T-helper 1 cell (primary cell): ENCODE data around the gene SUB1.
A peak's percentile ranks its signal among the peaks of the same experiment; 100 is the strongest.
"Not testable (repeated sequence)": the region's sequence is repeated elsewhere in the genome, so short reads cannot be mapped to it uniquely, and the experiment has no call there.

Experiments
- DNase-seq, 5 donors: peaks; one replicate each; pipeline ENCODE4 v3.0.0-alpha.2; 2012 to 2020
- total RNA-seq, 4 donors: gene quantifications; one replicate each; lab custom pipeline; 2026; lab: John Stamatoyannopoulos, UW

The SUB1 gene
- 203 to 270 (median 242) reads per million in 4 donors for total RNA-seq

DNA sequence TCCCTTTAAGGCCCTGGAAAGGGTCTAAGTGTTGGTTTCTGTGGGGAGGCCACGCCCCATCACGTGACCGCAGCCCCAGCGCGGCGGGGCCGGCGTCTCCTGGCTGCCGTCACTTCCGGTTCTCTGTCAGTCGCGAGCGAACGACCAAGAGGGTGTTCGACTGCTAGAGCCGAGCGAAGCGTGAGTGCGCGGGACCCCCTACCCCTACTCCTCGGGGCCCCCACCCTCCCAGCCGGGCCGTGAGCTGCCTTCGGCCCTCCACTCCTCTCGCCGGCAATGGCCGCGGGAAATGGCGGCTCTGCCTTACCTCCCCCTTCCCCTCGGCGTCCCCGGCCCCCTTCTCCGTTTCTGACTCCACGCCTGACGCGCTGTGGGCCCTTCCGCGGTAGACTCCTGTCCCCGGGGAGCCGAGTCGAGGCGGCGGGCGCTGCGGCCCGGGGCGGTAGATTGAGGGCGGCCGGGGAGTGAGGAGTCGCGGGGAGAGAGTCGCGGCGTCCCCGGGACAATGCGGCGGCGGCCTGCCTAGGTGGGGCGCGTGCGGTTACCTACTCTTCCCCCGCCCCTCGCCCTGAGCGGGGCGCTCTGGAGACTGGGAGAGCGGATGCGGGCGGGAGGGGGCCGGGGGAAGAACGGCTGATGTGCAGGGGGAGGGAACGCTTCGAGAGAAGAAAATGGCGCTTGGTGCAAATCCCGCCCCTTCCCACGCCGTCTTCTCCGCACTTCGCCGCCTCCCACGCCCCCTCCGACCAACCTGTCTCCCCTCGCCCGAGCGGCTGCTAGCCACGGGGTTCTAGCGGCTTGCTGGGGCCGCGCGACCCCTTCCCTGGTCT lies at the start of gene SUB1:
TSS of gene SUB1 (plus strand) at position 112 of the 830 bp plus-strand sequence. CDS start 2,956 bp downstream, outside the sequence.
- DNase-seq, result peak; percentile 90 to 96 (median 92)

DNA sequence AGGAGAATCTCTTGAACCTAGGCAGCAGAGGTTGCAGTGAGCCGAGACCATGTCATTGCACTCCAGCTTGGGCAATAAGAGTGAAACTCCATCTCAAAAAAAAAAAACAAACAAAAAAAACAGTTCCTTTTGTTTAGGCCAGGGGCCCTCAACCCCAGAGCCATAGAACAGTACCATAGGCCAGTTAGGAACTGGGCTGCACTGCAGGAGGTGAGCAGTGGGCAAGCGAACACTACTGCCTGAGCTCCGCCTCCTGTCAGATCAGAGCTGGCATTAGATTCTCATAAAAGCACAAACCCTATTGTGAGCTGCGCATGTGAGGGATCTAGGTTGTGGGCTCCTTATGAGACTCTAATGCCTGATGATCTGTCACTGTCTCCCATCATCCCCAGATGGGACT lies 49.1 kb upstream of the SUB1 start:
- no peak for DNase-seq

DNA sequence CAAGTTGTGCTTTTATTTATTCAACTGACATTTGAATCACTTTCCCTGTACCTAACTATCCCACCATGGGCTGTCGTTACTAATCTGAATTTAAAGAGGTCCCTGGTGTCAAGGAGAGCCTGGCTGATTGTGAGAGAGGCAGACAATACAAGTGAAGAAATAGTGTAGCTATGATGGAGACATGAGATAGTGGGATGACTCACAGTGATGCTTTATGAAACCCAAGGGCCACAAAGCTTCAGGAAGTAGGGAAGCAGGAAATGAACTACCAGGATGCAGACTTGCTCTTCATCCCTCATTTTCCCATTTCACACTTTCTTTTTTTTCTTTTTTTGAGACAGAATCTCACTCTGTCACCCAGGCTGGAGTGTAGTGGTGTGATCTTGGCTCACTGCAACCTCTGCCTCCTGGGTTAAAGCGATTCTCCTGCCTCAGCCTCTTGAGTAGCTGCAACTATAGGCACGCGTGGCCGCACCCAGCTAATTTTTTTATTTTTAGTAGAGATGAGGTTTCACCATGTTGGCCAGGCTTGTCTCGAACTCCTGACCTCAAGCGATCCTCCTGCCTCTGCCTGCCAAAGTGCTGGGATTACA lies 47.8 kb upstream of the SUB1 start:
- peak in 1 of 5 donors; percentile 73 for DNase-seq

DNA sequence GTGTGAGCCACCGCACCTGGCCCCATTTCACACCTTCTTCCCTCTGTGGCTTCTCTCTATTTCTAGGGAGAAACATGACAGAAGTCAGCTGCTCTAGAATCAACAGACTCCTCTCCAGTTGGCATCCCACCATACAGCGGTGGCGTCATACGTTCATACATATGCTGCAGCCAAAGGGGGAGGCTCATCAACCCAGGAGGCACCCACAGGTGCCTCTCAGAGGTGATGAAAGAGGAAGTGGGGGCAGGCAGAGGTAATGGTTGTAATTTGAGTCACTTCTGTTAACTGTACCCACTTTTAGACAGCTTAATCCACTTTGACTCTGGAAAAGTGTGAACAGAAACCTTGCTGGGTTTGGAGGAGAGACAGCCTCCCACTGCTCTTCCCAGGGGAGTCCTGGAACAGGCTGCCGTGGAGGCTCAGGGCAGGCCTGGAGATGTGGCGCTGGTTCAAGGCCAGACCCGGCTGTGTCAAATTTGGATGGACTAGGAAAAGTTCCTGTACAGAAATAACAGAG lies 47.3 kb upstream of the SUB1 start:
- DNase-seq, result peak in 2 of 5 donors; percentile 17 to 86

DNA sequence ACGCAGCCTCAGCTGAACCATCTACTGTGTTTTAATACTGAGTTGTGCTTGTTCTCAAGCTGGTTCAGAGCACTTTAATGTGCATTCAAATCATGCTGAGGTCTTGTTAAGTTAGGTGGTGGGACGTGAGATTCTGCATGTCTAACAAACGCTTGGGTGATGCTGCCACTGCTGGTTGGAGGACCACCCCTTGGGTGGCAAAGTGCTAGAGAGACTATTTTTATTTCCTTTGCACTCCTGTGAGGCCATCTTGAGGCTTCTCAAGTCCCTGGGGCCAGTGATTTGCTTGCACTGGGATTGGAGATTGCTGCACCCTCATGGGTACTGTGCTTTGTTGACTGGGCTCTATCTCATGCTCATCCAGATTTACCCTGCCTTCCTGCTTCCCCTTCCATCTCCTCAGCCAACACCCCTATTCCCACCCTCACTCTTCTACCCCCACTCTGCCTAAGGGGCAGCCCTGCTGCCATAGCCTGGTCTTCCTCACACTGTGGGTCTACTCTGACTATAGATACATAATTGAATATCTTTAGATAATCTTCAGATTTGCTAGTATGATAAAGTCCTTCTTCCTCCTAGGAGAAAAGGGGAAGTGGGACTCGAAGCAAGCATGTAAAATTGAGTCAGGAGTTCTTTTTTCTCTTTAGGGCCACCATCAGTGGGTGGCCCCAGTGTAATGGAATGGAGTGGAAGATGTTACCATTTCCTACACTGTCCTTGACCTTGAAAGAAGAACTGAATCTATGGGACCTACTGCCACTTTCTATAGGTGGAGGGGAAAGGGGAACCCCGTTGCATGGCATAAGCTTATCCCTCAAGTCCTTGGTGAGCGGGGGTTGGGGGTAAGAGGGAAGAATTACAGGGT lies 45.1 kb upstream of the SUB1 start:
- DNase-seq, result no peak

DNA sequence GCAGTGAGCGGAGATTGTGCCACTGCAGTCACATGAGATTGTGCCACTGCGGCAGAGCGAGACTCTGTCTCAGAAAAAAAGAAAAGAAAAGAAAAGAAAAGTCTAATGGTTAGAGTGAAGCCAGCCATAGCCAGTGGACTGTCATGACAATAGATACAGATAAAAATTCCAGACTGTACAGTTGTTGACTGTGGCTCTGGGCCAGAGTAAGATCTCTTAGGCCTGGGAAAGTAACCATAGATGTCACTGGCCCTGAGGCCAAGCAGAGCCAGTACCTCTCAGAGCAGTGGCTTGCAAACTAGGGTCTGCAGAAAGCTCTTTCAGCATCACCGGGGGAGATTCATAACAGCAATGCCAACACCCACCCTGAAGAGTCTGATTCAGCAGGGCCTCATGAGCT lies 44.1 kb upstream of the SUB1 start:
- DNase-seq, result no peak

DNA sequence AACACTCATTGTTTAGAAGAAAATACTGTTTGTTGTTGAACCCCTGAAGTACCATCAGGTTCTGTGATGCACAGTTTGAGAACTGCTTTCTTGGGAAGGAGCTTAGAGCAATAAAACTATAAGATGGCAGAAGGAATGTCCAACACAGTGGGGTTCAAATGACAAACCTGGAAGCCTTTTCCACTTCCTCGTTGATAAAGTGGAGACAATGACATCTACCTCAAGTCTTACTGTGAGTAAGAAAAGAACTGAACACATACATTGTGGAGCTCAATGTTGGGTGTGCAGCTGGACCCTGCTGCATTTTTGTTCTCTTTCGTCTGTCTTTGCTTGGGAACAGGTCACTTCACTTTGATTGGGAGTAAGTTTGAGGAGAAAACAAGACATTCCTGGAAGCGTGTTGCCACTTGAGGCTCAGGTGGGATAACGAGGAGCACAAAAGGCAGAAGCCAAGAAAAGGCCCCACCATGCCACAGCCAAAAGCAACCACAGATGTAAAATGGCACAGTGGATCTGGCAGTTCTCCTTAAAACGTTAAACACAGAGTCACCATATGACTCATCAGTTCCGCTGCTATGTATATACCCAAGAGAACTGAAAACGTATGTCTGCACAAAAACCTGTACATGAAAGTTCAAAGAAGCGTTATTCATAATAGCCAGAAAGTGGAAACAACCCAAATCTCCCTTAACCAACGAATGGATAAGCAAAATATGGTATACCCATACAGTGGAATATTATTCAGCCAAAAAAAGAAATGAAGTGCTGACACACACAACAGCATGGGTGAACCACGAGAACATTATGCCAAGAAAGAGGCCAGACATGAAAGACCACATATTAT lies 42.9 kb upstream of the SUB1 start:
- DNase-seq, result peak in 1 of 5 donors; percentile 93

DNA sequence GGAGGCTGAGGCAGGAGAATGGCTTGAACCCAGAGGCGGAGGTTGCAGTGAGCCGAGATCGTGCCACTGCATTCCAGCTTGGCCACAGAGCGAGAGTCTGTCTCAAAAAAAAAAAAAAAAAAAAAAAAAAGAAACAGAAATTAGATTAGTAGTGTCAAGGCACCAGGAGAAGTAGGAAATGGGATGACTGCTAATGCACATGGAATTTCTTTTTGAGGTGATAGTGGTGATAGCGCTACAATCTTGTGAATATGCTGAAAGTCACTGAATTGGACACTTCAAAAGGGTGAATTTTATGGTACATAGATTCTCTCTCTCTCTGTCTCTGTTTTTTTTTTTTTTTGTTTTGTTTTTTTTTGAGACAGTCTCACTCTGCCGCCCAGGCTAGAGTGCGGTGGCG lies 42.1 kb upstream of the SUB1 start:
- no peak for DNase-seq

DNA sequence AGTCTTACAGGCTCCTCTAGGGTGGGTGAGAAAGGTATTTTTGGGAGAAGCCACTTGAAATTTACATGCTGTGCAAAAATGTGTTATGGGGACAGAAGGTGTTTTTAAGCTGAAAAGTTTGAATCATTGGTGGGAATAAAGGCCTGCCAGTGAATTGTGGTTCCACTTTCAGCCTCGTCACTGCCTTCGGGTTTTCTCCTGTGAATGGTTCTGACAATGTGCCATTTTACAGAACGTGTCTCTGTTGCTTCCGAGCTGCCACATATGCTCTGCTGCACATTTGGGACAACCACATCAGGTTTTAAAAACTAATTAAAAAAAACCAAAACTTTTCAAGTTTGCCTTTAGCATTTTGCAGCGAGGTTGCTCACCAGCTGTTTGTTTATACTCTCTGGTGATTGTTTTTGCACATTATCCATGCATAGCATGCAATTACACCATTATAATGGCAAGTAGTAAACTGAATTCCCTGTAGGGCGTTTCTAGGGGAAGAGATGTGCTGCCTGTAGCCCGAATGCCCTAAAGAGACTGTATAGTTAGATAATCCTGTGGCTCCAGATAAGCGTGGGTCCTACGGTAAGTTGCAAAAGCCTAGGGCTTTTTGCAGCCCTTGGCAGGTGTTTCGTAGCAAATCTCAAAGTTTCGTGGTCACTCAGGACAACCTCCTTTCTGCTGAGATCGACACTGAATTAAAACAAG lies 40.1 kb upstream of the SUB1 start:
- DNase-seq, result no peak

DNA sequence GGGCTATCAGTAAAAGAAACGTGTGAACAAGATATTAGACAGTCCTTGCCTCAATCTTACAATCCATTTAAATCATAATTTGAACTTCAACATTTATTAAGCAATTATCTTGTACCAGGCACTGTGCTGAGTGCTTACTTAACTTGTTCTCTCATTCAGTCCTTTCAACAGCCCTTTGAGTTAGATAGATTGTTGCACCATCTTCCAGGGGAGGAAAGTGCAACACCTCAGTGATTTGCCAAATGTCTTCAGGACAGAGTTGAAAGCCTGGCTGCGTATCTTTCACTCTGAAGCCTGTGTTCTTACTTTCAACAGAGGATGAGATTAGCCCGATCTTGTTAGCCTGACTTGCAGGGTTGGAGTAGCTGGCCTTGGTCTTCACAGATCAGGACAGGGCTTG lies 34.2 kb upstream of the SUB1 start:
- DNase-seq, result no peak

DNA sequence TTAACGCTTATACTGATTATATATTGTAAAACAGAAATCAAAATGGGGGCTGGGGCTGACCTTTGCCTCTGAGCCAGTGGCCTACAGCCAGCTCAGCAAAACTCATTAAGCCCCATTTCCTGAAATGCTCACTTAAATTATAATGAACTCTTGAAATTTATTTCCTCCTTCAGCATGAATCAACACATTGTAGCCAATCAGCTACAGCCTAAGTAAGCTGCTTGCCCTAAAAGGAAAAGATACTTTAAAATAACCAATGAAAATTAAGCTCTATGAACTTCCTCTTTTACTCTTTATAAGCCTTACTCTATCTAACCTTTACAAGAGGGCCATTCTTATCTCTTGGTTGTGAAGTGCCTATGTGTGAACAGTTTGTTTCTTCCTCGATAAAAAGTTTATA lies 33.5 kb upstream of the SUB1 start:
- DNase-seq, result no peak

DNA sequence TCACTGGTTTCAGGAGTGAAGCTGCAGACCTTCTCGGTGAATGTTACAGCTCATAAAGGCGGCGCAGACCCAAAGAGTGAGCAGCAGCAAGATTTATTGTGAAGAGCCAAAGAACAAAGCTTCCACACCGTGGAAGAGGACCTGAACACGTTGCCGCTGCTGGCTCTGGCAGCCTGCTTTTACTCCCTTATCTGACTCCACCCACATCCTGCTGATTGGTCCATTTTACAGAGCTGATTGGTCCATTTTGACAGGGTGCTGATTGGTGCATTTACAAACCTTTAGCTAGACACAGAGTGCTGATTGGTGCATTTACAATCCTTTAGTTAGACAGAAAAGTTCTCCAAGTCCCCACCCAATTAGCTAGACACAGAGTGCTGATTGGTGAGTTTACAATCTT lies 32.9 kb upstream of the SUB1 start:
- not testable (repeated sequence) for DNase-seq

DNA sequence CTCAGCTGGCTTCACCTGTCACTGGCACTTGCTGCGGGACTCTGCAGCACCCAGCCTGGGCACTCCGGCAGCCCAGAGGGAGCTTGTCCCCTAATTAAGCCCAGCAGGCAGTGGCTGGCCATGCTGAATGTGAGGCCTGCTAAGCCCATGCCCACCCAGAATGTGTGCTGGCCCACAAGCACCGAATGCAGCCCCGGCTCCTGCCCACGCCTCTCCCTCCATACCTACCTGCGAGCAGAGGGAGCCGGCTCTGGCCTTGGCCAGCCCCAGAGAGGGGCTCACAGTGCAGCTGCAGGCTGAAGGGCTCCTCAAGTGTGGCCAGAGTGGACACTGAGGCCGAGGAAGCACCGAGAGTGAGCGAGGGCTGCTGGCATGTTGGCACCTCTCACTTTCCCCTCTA lies 32.4 kb upstream of the SUB1 start:
- peak in 1 of 5 donors; percentile 11 for DNase-seq

DNA sequence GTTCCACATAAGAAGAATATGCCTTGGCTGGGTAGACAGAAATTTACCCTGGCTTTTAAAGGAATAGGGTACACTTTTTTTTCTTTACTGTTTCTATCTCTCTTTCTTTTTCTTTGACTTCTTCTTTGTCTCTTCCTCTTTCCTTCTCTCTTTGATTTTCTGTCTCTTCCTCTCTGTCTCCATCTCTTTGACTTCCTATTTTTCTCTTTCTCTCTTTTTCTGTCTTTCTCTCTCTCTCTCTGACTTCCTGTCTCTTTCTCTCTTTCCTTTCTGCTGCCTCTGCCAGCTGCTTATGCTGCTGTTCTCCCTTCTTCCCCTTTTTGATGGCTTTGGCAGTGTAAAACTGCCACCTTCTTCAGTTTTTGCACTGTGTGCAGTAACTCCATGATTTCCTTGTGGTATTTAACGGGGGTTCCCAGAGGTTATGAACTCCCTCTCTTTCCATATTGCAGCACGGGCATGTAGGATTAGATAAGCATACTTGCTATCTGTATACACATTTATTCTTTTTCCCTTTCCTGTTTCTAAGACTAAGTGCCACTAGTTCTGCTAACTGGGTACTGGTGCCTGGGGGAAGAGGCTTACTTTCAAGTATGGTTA lies 31.1 kb upstream of the SUB1 start:
- DNase-seq, result not testable (repeated sequence)

DNA sequence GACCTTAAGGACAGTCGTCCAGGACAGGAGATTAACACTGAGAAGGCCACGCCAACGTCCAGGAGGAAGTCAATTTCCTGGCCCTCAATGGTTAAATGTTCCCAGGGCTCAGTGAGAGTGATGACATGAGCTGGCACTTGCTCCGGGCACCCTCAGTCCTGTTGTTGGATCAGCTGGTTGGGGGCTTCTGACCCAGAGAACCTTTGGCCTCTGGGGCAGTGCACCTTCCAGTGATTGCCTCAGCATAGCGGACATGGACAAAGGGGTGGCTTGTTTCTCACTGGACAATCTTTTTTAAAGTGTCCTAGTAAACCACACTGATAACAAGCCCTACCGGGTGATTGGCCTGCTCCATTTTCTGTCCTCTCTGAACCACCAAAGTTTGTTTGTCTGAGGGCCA lies 28.8 kb upstream of the SUB1 start:
- not testable (repeated sequence) for DNase-seq

DNA sequence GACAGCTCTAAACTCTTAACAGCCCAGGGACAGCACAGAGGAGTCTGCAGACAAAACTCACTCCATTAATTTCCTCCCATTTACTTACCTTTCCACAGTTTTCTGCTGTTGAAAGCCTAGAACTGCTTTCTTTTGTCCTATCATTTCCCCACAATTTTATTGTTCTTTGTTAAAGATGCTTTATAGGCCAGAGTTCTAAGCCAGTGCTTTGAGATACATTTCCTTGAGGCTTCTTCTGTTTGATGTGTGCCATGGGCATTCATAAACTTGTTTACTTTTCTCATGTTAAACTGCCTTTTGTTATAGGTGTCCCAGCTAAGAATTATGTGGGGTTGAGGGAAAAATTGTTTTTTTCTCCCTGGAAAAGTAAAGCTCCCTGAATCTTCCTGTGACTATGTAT lies 25.9 kb upstream of the SUB1 start:
- no peak for DNase-seq

DNA sequence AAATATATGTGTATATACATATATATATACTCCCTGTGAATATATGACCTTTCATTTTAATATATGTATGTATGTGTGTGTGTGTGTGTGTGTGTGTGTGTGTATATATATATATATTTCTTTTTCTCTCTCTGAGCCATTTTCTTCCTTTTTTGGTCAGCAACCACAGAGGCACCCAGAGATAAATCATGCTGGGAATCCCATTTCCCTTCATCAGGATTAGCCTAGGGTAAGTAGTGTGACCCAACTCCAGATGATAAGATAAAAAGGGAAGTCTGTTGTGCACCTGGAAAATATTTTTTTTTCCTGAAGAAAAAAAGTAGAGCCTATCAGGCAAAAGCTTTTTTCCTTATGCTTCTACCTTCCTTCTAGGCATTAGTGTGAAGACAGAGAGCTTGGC lies 25.4 kb upstream of the SUB1 start:
- no peak for DNase-seq

DNA sequence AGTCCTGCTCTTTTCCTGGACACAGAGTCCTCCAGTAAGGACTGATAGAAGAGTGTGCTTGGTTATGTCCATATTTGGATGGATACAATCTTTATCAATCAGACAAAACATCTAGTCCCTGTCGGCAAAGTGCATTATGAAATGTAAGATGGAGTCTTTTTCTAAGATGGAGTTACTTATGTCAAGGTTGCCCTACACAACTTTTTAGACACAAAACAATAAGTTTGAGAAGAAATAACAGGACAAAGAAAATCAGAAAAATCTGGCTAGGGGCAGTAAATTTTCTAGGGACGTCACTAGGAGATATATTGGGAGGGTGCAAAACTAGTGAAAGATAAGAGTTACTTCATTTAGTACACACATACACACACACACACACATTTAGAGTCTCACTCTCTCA lies 23.3 kb upstream of the SUB1 start:
- DNase-seq, result no peak

DNA sequence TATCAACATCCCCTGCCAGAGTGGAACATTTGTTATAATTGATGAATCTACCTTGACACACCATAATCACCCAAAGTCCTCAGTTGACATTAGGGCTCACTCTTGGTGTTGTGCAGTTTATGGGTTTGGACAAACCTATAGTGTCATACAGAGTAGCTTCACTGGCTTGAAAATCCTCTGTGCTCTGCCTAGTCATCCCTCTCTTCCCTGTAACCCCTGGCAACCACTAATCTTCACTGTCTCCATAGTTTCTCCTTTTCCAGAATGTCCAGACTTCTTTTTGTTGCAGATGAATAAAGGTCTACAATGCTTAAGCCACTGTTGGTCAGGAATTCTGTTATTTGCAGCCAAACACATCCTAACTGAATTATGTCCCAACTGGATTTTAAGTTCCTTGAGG lies 22.5 kb upstream of the SUB1 start:
- no peak for DNase-seq

DNA sequence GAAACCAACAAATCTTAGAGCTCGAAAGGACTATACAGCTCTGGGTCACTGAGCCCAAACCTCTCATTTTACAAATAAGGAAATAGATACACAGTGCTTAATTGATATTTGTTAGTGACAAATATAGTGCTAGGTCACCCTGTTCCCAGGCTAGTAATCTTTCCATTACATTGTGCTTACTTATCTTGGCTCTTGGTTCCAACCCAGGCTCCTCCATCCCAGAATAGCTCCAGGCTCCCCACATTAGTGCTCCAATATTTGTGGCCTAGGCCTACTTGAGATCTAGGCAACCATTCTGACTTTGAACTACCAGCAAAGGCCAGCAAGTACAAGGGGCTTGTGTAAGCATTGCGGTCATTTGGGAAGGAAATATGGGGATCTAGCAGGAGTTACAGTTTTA lies 21.7 kb upstream of the SUB1 start:
- DNase-seq, result no peak

DNA sequence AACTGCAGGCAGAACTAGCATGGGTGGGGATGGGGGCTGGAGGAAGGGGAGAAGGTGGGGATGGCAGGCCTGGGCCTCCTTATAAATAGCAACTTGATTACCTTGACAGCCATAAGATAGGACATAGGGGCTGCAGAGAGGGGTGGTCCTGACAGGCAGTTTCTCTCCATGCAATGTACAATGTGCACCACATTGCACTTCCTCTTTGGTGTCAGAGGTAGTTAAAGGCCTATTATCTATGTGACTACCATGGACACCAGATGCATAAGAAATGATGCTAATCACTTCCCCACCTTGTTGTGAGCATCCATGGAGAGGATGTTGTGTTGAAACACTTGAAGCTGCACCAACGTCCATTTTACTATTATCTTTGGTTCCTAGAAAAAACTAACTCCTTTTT lies 20.2 kb upstream of the SUB1 start:
- DNase-seq, result no peak
